Hematopoietic multipotent progenitor cell treated with erythropoietin and hydrocortisone succinate and interleukin-3 and kit ligand, for 4 days (in vitro differentiated cells): ENCODE measurements around the gene PRRT4.
A peak's percentile ranks its signal among the peaks of the same experiment; 100 is the strongest.

Experiments
- DNase-seq: peaks from one replicate; pipeline ENCODE4 v3.0.0-alpha.2; 2015

Gene PRRT4

DNA sequence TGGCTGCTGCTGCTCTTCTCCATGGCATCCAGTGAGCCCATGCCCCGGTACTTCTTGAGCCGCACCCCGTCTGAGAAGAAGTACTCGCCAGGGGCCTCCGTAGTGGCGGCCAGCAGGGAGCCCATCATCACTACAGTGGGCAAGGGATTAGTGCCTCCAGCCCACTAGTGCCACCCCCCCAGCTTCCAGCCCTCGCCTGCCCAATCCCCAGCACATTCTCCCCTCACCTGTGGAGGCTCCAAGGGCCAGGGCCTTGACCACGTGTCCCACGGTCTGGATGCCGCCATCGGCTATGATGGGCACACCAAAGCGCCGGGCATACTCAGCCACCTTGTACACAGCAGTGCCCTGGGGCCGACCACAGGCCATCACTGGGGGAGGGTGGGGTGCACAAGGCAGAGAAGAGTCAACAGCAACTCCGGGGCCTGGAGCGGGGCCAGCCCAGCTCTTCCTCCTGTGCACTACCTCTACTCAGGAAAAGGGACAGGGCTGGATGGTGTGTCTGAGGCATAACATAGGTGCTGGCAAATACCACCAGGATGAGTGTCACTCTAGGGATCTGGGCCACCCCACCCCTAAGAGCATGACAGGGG is 33.5 kb upstream of the PRRT4 start:
- no peak for DNase-seq

DNA sequence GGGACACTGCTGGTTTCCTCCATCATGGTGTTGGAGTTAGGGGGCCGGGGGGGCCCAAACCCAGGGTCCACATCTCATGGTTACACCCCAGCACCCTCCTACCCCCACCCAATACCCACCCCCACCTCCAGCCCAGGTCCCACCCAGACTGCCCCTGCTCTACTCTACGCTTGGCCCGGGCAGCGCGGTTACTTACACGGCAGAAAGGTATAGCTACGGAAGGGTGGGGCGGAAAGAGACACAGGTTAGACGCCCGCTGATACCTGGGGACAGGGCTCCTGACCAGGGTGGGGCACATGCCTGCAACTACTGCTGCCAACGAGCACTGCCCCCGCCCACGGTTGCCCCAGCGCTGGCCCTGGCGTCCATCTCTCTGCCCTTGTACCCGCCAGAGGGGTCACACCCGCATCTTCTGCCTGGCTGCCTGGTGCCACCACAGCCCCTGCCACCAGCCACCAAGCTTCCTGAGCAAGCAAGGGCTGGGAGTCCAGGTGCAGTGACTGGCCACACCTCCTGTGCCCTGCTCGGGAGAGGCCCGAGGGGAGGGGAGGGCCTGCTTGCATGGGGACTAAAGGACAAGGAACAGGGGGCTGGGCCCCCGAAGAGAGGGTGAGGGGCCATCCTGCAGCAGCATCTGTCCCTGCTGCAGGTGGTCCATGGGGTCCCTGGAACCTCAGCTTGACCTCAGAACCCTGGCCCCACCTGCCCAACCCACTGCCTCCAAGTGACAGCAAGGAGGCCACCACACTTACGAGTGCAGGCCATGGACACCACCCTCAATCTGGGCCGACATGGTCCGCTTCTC is 32.2 kb upstream of the PRRT4 start:
- no peak for DNase-seq

DNA sequence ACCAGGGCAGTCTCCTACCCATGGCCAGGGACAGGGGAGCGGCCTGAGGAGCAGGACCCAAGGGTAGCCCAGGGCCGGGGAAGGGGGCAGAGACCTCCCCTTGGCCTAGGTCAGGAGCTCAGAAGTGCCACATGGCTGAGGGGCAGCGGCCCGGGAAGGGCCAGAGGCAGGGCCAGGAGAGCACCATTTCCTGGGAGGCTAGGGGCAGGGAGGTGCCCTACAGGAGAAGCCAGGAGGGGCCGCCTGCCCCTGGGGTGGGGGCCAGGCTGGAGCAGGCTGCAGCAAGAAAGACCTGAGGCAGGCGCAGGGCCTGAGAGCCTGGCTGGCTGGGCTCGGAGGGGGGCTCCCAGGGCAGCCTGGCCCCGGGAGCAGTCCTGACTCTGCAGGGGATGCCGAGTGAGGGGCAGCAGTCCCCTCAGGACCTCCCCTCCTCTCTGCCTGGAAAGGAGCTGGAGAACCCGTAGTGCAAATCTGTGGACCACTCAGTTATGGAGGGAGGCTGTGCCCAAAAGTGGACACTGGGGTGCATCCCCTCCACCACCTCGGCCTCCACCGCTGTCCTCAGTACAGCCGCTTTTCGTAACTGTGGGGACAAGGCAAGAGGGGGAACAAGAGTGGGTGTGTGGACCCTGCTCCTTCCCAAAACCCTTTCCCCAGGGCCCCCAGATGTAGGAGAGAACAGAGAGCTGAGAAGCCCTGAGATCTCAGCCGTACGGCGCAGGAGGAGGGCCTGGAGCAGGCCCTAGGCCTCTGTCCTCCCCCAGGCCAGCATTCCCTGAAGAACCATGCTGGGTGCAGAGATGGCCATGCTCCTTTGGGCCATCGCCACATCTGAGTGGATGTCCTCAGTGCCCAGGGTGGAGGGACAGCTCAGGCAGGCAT is 31.2 kb upstream of the PRRT4 start:
- no peak for DNase-seq

DNA sequence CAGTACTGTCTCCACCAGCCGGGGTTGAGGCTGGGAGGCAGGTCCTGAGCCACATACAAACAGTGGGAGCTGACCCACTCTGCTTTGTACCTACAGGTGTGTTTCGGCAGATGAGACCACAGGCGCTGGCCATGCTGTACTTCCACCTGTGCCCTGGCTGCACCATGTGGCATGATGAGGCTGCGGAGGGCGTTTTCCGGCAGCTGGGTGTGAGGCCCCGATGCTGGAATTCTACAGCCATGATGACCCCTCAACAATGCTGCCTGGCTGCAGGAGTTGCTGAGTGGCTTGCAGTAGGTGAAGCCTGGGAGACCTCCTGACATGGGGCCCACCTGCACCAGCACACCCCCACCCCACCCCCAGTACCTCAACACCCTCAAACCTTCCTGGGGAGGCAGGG is 30.3 kb upstream of the PRRT4 start:
- DNase-seq, result no peak

DNA sequence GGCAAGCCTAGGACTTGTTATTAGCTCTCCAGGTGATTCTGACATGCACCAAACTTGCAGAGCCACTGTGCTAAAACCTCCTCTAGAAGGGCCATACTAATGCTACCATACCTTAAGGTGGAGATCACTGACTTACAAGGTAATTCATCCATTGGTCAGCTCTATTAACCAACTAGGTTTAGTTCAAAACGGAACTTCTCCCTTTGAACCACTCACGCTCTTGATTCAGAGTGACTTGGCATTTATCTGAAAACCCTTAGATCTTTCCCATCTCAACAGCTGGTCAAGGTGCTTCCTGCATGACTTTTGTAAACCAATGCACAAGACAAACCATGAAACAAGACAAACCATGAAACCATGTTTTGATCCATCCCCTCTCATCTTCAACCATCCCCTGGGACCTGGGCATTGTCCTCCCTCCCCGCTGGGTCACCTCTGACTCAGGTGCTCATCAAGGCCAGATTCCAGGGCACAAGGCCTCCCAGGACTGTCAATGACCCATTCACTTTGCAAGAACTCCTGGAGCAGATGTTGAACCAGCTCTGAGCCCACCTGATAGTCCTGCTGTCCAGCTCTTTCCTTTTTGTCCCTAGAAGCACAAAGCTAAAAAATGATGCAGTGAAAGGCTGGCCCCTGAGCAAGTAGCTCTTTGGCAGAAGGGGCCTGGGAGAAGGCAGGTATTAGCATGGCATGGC is 29.5 kb upstream of the PRRT4 start:
- DNase-seq, result peak; percentile 72

DNA sequence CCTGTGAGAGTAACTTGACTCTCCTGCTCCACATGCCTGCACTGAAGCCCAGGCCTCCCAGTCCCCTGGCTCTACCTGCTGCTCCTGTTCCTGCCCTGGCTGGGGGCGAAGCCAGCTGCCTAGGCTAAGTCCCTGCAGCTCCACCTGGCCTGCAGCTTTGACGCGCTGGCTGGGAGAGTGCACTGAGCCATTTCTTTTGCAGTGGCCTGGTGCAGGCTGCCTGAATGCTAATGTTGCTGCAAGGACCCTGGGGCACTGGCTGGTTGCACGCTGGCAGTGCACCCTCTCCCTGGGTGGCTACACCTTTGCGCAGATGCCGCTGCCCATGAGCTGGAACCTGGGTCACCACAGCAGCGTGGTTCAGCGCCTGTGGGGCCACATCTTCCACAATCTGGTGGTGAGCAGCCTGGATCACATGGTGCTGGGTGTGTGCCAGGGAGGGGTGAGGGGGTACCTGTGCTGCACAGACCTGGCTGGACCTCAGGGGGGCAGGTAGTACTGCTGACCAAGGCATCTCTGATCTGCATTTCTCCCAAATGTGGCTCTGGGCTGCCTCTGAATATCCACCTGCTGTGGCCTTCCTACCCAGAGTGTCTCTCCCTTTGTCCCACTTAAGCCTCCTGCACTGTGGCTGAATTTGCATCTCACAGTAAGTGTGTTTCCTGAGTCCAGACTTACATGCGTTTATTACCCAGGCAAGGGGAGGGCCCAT is 28.3 kb upstream of the PRRT4 start:
- no peak for DNase-seq

DNA sequence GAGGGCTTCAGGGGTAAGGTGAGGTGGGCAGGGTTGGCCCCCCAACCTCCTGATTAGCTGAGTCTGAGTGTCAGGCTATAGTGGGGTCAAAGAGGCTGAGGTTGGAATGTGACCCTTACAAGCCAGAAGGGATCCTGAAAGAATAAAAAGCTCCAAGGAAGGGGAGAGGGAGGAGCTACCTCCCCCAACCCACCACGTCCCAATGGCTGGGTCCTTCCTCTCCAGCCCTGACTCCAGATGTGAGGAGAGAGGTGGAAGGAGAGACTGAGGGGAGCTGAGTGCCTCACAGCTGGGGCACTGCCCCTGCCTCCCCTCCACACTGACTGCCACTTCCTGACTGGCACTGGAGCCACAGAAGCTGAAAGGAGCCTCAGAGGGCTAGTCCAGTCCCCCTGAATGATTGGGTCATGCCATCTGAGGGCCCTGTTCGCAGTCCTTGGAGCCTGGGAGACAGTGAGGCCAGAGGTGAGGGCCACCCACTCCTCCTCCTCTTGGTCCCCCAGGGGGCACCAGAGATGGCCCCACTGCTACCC is 27.7 kb upstream of the PRRT4 start:
- no peak for DNase-seq

DNA sequence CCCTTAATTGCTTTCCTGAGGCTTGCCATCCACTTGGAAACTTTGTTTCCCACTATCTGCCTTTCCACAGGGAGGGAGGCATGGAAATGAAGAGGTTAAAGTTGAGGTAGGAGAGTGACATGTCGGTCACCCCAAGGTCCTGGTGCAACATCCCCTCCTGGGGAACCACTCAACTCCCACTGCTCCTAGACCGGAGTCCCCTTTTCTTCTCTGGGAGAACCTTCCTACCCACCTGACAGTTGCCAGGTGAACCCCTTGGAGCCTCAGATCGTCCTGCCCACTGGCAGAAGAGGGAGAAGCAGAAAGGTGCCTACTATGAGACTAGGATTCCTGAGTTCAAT is 26.6 kb upstream of the PRRT4 start:
- no peak for DNase-seq

DNA sequence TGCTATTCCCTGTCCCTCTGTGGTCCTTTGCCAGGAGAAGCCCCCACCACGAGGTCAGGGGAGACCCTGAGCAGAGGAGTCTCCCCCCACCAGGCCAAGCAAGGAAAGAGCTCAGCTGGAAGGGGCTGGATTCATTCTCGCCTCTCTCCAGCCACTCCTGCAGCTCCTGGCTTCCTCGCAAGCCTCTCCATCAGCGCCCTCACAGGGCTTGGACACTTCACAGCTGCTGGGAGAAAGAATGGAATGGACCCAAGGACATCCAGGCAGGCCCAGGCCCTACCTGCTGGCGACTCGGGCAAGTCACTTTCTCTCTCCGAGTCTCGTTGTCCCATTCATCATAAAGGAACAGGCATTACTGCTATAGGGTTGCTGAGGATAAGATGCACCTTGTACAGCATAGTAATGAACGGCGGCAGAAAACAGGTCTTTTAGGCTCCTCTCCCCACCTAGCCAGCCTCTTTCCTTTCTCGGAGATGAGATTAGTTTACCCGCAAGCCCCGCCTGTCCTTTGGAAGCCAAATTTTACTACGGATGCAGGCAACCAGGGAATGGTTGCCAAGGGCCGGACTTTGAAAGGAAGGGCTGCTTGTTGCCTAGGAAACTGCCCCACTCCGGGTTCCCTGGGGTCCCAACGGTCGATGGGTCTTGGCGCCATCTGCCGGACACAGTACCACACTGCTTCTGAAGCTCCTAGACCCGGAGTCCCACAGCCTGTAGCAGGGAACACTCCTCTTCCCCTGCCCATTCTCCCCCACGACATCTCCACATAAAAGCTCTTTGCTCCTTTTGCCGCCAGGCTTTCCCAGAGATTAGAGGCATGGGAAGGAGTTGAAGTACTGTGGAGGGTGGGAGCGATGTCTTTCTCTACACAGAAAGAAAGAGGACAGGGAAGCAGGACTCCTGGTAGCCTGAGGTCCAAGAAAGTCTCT is 26.0 kb upstream of the PRRT4 start:
- DNase-seq, result peak; percentile 86

DNA sequence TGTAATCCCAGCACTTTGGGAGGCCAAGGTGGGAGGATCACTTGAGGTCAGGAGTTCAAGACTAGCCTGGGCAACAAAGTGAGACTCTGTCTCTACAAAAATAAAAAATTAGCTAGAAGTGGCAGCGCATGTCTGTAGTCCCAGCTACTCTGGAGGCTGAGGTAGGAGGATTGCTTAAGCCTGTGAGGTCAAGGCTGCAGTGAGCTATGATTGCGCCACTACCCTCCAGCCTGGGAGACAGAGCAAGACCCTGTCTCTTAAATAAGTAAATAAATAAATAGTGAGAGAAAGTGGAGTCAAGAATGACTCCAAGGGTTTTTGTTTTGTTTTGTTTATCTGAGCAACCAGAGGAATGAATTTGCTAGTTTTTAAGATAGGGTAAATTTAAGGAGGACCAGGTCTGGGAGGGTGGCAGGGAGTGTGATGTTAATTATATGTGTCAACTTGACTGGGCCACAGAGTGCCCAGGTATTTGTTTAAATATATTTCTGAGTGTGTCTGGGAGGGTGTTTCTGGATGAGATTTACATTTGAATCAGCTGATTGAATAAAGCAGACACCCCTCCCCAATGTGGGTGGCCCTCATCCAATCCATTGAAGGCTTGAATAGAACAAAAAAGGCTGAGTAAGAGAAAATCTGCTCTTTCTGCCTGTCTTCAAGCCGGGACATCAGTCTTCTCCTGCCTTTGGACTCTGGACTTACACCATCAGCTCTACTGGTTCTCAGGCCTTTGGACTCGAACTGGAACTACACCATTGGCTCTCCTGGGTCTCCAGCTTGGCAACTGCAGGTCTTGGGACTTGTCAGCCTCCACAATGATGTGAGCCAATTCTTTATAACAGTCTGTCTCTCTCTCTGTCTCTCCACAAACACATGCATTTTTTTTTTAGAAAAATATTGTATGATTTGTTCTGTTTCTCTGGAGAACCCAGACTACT is 24.8 kb upstream of the PRRT4 start:
- DNase-seq, result no peak

DNA sequence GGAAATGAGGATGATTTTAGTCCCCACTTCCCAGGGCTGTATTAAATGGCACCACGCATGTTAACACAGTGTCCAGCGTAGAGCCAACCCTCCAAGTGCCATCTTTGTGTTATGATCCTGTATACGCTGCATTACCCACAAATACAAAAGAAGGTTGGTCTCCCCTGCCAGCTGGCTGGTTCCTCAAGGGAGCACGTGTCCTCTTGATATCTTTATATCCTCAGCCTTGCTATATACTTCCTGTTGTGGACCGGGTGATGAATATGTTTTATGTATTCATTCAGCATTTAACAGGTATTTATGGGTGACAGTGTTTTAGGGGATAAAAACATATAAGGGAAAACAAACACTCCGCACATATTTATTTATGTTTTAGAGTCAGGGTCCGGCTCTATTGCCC is 23.2 kb upstream of the PRRT4 start:
- peak; percentile 71 for DNase-seq

DNA sequence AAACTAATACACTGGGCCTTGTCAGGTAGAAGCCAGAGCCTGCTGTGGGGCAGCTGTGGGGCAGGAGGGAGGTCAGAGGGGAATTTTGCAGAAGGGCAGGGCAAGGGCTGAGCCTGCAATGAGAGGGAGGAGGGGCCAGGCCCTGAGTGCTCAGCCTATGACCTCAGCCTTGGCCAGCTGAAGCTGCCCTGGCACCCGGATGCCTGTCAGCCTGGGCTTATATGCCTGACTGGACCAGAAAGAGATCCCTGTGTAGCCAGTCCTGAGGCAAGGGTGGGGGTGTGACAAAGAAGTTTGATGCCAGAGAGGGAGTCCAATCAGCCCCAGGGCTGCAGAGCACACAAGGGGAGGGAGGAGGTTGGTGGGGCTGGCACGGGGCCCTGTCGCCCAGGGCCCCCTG is 22.3 kb upstream of the PRRT4 start:
- DNase-seq, result no peak

DNA sequence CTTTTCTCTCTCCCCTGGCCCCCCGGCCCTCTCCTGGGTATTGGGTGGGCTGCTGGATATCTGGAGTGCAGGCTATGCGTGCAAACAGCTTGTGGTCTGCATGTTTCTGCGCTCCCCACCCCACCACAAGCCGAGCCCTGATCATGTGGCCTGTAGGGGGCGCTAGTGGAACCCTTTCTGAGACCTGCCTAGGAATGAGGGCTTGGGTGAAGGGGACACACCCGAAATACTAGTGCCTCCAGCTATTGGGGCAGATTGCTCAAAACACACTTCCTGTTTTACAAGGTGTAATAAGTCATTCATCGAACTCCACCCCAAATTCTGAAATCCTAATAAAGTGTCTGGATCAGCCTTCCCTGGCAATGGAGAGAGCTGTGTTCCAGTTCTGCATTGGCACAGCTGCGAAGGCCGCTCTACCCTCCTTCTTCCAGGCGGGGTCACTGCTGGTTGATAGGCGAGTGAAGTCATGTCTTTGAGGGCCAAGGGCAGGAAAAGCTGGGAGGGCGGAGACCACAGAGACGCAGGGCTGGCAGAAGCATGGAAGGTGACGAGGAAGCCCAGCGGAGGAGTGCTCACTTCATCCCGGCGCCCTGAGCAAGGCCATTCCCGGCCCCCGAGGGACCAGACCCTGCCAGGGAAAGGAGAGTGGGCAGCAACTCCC is 19.8 kb upstream of the PRRT4 start:
- DNase-seq, result peak; percentile 65

DNA sequence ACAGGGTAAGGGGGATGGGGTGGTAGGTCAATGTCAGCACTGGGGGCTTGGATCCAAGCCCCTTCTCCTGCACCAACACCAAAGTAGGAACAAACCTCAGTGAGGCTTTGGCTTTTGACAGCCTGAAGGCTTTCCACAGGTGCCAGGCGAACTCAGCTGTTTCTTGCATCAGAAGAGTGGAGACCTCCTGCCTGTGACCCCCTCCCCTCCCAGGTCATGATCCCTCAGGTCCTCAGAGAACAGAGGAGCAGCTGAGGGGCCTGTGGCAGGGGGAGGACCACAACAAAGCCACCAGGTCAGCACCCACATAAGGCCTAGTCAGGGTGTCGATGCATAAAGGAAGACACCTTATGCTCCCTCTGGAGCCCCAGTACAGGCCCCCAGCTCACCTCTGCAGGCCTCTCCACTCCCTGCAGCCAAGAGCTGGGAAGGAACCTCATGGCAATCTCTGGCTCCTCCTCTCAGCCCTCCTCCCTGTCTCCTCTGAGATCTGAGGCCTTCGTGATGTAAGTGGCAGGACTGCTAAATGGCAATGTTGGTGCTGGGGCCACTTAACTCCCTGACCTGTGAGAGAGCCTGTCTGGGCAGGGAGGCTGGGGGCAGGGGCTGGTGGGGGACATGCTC is 19.1 kb upstream of the PRRT4 start:
- DNase-seq, result no peak

DNA sequence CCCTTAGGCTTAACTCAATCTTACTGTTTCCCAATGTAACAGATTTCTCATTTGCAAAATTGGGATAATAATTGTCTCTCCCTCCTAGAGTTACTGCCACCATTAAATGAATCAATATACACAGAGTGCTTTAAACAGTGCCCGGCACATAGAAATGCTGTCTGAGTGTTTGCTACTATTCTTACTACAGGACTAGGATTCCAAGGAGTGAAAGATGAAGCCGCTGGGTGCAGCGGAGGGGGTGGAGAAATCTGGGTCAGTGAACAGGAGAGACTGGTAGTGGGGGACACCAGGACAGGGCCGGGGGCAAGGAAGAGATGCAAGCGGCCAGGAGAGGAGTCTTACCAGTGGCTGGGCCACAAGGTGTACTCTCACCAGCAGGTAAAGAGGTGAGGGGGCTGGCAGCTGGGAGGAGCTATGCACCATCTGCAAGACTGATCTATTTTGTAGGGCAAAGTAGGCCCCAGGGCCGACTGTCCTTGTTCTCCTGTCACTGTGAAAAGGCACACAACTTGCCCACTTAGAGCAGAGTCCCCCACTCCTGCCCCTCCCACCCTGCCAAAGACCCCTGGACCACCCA is 18.5 kb upstream of the PRRT4 start:
- DNase-seq, result no peak

DNA sequence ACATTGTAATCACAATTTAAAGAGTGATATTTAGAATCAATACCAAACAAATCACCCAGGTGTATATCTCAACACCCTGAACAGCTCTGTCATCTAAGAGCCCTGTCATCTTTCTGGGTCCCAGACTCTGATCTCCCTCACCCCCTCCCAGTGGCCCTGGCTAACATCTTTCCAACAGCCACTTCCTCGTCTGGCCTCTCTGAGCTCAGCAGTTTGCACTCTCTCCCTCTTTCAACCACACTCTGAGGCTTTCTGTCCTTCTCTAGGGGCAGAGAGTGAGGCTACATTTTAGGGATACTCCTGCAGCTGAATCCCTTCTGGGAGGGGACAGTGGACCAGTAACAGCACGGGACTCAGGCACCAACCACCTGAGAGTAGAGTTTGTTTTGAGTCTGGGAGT is 17.1 kb upstream of the PRRT4 start:
- no peak for DNase-seq

DNA sequence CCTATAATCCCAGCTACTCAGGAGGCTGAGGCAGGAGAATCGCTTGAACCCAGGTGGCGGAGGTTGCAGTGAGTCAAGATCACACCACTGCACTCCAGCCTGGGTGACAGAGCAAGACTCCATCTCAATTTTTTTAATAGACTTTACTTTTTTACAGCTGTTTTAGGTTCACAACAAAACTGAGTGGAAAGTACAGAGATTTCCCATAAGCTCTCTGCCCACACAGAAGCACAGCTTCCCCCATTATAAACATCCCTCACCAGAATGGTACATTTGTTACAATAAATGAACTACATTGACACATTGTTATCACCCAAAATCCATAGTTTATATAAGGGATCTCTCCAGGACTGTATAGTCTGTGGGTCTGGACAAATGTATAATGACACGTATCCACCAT is 14.6 kb upstream of the PRRT4 start:
- no peak for DNase-seq

DNA sequence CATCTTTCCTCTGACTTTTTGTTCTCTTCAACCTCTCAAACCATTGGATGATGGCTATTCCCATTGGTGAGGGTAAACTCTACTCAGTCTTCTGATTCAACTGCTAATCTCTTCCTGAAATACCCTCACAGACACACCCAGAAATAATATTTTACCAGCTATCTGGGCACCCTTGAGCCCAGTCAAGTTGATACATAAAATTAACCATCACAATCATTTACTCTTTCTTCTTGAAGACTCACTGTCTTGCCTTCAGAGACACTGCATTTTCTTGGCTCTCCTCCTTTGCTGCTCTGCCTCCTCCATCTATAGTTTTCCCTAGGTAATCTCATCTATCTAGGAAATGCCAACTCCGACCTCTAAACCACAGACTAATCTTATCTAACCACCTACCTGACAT is 12.6 kb upstream of the PRRT4 start:
- DNase-seq, result no peak

DNA sequence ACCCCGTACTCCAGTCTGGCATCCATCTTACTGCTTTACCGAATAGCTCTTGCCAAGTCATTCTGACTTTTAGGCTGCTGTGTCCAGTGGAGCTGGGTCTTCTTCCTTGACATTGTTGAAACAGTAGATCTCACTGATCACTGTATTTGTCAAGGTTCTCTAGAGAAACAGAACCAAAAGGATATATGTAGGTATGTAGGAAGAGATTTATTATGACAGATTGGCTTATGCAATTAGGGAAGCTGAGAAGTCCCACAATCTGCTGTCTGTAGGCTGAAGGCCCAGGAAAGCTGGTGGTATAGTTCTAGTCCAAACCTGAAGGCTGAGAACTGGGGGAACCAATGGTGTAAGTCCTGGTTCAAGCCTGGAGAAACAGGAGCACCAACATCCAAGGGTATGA is 12.1 kb upstream of the PRRT4 start:
- DNase-seq, result no peak
